HG02943 (cell line): Measurements from ENCODE around the gene GTSE1.

Experiments
- ATAC-seq: cut with Tn5 transposase; IDR thresholded peaks from one replicate; pipeline ENCODE4 v1.9.1; 2021; ENCODE audit warnings: mild to moderate bottlenecking, low read depth, moderate library complexity; ENCODE audit not compliant: unreplicated experiment

Gene GTSE1

DNA sequence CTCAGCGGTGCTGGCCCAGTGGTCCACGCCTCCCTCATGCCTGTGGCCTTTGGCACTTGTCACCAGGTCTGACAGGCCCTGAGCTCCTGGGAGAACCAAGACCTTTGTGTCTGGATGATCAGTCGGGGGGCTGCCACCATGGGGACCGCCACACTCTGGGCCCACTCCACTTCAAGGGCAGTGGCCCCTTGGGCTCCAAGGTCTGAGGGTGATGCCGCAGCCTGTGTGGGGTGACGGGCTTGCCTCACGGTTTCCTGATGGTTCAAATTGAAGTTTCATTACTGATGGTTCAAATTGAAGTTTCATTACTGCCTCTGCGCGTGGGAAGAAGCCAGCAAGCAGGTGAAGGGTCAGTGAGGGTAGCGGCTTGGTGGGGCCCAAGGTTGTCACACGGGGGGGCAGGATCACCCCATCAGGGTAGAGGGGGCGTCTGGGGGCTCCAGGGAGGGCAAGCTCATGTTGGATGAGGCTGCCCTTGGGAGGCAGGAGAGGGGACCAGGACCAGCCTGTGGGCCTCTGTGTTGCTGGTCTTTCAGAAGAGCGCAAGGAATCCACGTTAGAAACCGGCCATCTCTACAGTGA lies 66.4 kb downstream of the GTSE1 start:
- no peak for ATAC-seq

DNA sequence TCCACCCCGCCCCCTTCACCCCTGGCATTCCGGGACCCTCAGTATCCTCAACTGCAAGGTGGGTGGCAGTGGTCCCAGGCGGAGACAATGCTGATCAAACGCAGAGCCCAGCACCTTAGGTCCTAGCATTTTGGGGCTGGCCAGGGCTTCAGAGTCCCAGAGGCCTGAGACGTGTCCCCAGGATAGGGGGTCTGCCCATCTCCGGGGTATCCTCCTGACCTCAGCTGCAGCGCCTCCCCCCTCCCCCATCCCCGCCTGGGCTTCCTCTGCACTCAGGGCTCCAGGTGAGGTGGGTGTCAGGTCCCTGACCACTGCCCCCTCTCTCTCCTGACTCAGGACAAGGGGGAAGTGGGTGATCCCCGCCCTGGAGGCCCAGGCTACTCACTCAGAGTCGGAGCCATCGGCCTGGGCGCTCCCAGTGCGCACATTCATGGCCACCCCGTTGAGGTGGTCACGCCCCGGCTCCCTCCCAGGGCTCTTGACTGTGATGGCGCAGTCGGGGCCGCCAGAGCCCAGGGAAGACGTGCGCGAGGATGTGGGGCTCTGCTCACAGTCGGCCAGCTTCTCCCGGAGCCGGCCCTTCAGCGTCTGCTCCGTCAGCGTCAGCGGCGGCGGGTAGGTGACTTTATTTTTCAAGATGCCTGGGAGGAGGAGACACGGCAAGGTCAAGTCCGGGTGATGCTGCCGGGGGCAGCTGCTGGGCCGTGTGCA lies 67.1 kb downstream of the GTSE1 start:
- ATAC-seq = no peak

DNA sequence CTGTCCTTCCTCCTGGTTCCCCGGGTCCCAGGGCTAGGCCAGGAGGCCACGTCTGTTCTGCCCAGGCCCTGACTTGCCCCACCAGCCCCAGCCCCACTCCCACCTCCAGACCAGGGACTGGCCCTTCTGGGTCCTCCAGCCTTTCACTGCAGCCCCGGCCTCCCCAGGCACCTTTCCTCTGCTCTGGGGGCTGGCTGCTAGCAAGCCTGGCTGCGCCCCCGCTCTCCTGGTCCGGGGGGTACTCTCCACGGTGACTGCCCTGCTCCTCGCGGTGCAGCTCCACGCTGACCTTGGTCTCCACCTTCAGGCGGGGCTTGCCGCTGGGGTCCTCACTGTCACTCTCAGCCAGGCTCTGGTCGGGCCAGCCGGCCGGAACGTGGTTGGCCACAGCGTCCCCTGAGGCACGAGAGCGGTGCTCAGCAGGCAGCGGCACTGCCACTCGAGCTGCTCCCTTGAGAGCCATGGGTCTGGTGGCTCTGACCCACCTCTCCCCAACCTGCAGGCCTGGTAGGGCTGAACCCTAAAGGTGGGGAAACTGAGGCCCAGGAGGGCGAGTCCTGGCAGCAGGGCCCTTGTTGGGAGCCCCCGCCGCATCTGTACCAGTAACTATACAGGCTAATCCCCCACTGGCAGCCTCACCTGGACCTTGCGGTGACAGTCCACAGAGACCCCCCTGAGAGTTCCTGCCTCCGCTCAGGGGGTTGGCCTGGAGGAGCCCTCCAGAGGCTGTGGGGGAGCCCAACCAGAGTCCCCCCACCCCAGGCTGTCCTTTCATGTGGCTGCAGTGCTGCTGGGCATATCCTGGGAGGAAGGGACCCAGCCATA lies 67.9 kb downstream of the GTSE1 start:
- no peak for ATAC-seq

DNA sequence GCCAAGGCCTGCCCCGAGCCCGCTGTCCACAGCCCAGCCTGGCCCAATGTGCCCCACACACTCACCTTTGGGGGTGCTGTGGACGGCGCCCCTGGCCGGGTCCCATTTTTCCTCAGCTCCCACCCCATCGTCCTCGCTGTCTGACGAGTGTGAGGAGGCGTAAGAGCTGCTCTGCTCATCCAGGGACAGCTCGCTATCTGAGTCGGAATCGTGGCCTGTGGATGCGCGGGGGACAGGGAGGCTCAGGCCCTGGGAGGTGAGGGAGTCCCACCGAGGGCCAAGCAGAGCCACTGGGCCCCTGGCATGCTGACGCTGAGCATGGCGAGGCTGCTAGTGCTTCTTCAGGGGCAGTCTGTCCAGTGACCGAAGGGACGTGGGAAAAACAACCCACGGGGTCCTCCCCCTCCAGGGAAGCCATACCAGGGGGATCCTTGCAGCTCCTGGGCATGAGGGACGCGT lies 68.5 kb downstream of the GTSE1 start:
- no peak for ATAC-seq

DNA sequence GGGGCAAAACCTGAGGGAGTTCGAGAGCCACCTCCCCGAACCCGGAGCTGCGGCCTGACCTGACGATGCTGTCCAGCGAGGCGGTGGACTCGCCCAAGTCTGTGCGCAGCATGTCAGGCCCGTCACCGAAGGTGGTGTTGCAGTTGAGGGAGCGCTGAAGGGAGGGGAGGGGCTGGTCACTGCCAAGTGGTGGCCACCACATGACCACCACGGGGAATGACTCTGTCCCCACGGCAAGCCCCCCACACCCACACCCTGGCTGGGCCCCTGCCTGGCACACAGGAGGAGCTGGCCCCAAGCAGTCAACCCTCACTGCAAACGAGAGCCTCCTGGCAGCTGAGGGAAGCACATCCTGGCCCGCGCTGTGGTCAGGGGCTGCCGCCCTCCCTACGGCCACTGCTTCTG lies 69.7 kb downstream of the GTSE1 start:
- no peak for ATAC-seq

DNA sequence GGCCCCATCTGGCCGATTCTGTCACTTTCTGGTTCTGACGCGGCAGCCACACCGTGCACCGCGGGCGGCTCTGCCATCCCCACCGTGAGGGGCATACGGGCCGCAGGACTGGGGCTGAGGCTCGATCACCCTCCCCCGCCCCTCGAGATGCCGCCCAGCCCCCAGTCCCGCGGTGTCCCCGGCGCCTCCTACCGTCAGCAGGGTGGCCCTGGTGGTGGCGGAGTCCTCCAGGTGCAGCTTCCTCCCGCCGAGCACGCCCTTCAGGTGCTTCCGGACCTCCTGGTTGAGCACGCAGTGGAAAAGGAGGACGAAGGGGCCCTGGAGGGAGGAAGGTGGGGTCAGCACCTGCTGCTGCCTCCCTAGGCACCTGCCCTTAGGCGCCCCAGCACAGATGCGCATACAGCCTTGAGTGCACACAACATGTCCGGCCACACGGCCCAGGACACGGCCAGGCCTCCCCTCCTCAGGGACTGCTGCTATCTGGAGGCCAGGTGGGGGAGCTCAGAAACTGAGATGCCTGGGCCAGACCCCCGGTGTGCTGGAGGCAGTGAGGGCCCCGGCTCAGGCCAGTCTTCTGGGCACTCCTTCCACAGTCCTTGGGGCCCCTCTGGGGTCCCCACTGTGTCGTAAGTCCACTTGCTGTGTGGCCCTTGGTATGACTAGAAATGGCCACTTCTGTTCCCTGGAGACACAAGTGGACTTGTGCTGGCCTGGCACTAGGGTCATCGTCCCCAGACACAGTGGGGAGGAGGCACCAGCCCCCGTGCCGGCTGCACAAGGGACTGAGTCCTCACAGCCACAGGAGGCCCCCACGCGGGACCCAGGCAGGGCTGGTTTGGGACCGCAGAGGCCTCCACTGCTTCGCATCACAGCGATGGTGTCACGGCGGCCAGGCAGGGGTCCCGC lies 70.4 kb downstream of the GTSE1 start:
- no peak for ATAC-seq

DNA sequence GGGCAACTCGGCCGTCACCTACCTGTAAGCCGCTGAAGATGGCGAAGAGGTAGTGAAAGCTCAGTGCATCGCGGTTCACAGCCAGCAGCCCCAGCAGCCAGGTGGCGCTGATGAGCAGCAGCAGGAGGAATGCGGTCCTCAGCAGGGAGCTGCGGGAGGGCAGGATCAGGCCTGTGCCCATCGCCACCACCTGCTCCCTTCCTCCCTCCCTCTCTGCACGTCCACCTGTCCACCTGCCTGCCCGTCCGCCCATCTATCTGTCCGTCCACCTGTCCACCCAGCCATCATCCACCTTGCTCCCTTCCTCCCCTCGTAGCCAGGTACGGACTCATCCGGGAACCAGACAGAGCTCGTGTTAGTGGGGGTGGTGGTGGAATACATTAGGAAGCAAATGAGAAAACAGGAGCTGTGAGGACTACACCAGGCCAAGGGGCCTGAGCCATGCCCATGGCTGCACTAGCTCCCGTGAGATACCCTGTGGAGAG lies 71.1 kb downstream of the GTSE1 start:
- ATAC-seq = no peak

DNA sequence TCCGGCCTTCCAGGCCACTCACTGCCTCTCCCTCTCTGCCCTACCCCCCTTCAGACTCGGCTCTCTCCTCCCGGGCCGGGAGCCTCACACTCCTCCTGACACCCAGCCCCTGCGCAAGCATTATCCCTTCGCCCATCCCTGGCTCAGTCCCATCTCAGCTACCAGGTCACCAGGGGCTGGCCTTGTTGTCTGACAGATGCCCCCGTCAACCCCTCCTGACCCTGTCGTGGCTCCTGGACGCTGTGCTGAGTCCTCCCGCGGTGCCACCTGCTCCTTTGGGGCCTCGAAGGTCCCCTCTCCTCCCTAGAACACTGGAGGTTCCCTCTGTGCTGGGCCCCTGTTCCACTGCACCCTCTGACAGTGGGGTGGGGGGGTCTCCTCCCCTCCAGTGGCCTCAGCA lies 71.8 kb downstream of the GTSE1 start:
- ATAC-seq = no peak

DNA sequence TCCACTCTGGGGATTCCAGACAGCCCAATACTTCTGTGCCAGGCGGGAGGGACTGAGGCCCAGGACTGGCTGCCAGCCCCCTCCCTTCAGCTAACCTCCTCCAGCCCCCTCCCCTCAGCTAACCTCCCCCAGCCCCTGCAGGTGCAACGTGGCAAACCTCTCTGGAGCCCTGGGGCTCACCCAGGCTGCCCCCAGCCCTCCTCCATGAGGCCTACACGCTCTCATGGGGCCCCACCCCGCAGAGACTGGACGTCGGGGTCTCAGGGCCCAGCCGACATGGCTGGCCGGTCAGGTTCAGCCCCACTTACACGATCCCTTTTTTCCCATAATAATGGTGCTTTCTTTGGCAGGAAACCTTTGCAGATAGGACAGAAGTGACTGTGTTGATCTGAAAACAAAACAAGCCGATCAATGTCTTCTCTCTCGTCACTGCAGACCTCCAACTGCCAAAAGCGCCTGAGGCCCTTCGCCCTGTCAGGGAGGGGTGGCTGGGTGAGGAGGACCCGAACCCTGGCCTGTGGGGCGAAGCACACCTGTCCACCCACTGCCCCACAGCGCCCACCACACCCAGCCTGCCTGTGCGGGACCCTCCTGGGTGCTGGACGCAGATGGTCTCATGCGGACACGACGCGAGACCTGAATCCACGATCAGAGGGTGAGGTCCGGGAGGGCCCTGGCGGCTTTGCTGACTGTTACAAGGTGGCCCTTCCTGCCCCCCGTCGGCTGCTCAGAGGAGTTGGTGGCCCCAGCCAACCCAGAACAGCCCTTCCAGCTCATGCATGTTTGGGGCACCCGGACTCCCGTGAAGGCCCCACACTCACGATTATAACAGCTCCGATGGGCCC lies 72.4 kb downstream of the GTSE1 start:
- ATAC-seq = no peak

DNA sequence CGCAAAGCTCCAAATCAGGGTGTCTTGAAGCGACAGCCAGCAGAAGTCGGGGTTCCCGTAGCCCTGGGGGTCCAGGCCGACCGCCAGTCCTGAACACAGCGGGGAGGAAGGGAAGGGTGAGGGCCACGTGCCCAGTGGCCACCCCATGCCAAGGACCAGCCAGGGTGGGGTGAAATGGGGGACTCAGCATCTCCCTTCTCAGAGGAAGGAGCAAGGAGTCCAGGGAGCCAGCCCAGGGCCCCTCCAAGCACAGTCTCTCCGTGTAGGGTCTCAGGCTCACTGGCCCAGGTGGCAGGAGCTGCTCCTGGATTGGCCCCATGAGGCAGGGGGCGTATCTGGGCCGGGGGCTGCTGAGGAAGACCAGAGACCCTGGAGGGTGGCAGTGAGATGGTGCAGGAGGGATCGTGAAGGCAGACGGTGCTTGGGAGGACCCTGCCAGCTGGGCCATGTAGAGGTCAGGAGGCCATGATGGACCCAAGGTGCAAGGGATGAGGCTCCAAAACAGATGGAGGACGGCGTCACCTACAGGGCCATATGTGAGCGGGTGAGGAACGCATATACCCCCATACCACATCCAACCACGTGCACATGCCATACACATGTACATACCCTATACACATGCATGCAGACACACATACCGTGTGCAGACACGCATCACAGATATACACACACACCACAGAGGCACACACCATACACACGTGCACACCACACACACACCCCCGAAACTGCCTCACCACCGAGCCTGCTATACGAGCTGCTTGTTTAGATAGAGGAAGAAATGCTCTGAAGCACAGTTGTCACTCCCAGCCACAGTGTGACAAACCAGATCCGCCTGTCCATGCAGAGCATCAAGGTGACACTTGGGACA lies 73.3 kb downstream of the GTSE1 start:
- no peak for ATAC-seq

DNA sequence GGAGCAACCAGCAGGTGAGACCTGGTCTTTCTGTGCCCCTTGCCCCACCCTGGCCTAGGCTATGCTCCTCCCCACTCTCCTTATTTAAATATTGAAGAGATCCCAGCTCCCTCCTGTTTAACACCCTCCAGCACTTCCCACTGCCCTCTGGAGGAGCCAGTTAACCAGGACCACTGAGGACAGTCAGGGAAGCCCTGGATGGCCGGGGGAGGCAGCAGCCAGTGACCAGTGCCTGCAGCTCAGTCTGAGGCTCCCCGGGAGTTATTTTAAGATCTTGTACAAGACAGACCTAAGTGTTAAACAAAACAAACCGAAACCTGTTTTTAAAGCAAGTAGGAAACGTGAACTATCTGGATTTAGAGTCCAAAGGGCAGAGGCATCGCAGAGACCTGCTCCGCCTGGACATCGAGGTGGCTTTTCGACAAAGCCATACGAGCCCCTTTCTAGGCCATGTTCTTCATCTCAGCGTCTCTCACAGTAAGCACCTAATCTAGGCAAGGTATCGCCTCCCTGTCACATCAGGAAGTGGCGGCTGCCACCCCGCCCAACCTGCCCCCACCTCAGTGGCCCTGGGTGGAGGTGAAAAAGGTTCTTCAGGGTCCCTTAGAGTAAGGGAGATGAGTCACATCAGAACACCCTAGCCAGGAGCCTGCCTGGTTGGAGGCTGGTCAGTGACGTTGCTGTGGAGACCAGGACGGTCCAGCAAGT lies 74.1 kb downstream of the GTSE1 start:
- no peak for ATAC-seq

DNA sequence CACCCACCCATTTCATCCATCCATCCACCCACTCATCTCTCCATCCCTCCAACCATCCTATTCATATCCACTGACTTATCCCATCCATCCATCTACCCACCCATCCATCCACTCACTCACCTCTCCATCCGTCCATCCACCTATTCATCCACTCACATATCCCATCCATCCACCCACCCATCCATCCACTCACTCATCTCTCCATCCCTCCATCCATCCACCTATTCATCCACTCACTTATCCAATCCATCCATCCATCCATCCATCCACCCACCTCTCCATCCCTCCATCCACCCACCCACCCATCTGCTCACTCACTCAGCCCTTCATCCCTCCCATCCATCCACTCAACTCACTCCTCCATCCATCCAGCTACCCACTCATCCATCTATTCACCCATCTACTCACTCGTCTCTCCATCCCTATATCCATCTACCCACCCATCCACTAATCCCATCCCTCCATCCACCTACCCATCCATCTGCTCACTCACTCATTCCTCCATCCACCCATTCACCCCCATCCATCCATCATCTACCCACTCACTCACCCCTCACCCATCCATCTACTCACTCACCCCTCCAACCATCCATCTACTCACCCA lies 75.1 kb downstream of the GTSE1 start:
- no peak for ATAC-seq

DNA sequence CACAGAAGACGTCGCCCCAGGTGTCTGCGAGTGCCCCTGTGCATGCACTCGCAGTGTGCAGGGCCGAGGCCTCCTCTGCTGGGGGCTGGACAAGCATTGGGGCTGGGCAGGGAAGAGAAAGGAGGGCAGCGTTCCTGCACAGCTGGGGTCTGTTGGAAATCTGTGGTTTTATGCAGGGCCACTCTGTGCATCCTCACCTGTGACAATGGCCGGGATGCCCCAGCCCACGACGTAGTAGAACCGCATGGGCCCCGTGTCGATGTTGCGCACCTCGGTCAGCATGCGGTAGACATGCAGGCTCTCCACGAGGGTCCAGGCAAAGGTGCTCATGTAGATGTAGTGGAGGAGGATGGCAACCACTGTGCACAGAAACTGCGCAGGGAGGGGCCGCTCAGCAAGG lies 76.0 kb downstream of the GTSE1 start:
- ATAC-seq = no peak

DNA sequence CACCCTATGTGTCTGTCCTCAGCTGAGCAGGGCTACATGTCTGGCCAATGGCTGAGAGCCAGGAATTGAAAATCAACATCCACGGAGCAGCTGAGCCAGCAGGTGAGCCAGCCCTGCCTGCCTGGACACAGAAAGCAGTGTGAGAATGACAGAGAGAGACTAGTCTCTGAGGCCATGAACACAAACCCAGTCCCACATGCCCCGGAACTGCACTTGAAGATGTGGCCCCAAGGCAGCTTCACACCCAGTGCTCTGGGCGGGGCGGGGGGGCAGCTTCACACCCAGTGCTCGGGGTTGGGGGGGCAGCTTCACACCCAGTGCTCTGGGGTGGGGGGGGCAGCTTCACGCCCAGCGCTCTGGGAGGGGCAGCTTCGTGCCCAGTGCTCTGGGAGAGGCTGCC lies 76.5 kb downstream of the GTSE1 start:
- ATAC-seq = no peak

DNA sequence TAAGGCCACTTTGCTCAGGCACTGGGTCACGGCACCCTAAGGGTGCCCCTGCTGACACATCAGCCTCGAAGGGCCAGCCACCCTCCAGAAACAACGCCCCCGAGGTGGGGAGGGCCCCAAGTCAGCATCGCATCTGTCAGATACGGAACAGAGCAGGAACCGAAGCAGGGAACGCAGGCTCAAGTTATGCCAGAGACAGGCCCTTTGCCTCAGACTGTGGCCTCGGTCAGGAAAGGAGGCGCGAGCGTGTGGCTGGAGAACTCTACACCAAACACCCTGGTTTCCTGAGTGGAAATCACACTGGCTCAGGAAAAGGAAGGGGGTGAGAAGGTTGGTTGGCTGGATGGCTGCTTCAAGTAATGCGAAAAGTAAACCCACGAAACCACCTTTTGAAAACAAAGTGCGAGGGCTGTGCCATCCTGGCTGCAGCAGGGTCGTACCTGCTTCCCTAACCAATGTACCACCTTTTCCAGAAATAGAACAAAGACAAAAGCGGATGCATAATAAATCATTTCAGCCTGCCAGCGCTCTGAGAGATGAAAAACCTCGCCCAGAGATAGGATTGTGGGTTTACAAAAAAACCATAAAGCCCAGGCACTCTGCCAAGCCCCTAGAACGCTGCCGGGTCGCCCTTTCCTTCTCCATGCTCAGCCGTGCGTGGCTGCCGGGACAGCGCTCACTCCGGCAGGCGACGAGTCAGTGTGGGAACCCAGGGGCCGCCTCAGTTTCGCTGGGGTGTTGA lies 77.4 kb downstream of the GTSE1 start:
- ATAC-seq = no peak

DNA sequence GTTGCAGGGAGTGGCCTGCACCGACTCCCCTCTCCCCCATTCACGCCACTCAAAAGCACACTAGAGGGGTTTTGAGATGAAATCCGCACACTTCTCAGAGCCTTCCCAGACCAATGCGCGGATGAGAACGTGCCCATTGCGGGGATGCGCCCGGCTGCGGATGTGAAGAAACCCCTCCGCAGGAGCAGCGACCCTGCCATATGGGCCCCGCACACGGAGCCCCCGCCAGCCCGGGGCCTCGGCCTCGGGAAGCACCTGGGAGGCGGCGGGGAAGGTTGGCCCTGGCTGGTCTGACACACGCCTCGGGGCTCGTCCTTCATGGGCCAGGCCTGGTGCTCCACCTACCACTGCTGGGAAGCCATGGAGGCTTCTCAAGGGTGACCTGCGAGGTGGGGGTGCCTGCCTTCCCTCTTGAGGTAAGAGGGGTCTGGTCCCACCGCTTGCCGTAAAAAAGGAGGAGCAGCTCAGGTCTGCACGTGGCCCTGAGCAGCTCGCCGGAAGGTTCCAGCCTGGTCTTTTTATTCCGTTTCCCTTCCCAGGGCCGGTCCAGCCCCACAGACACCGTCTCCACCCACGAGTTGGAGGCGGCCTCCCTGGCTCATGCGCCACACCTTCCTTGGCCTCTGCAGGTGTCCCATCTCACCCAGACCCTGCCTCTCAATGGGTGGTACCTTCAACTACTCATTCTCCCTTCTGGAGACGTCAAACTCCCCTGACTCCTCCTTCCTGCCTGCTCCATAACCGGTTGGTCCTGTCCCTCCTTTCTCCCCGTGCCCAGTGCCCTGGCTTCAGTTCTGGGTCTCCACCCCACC lies 78.2 kb downstream of the GTSE1 start:
- no peak for ATAC-seq
